Left forelimb (tissue), 1 donor: ENCODE measurements around the gene GAPDHS.

Experiments
- DNase-seq: peaks from one replicate; pipeline ENCODE4 v3.0.0-alpha.2; 2018; ENCODE audit warnings: low spot score

Gene GAPDHS

DNA sequence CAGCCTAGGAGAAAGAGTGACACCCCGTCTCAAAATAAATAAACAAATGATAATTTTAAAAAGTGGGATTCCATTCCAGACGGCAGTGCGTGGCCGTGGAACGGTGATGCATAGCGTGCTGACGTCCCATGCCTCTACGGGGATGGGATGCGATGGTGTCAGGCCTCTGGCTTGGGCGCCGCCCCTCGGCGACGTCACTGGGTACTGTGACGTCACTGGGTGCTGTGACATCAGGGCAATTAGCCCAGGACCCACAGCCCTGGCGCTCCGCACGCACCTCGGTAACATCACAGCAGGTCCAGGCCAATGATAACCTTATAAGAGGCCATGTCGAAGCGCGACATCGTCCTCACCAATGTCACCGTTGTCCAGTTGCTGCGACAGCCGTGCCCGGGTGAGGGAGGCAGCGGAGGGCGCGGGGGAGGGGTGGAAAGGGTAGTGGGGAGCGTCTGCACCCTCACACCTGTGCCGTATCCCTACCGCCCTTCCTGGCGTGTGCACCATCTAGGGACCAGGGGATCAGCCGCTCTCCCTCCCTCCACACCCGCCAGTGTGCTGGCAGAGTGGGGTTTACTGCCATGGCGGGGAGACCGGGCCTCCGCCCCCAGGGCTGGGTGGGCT is at the start of gene GAPDHS:
GAPDHS (plus strand) TSS at position 256 of the 621 bp plus-strand sequence; CDS start at position 328, 72 bp downstream.
- DNase-seq, result no peak

DNA sequence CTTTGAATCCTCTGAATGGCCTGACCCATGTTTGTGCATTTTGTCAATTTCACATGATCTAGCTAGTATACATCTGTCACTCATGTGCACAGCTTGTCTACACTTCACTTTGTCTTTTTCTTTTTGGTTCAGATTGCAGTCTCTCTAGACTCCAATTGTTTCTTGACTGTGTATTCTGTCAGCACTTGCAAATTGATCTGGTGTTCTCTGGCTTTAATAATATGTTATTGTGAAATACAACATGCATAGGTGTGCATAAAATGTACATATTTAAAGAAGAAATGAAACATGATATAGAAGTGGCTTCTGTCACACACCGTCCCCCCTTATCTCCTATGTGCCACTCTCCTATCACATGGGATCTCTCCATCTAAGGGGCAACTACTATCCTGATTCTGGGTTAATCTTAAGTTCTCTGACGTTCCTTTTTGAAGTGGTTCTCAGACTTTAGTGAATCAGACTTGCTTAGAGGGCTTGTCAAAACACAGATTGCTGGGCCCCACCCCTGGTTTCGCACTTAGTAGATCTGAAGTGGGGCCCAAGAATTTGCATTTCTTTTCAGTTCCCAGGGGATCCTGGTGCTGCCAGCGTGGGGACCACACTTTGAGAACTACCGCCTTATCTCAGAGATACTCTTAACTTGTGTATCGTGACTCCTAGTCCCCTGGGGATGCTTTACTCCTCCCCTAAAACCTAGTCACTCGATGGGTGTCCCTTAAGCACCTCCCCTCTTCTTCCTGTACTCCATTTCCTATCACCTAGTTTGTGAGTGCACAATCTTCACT is 48.8 kb upstream of the GAPDHS start:
- DNase-seq, result no peak

DNA sequence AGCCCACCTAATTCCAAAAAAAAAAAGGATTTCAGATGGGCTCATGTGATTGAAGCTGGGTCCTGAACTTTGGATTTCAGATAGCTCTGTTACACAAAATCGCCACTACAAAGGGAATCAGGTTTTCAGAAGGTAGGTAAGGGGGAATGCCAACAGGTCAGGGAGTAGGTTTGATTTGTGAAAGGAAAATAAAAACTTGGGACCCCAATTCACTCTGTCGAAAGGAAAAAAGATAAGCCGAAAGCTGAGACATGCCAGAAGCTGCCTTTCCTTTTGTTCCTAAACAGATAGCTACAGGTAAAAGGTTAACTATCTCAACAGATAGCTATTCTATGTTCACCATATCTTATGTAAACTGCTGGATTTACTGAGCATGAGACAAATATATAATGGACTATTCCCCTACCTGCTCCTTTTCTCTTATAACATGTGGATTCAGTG is 47.0 kb upstream of the GAPDHS start:
- DNase-seq, result no peak

DNA sequence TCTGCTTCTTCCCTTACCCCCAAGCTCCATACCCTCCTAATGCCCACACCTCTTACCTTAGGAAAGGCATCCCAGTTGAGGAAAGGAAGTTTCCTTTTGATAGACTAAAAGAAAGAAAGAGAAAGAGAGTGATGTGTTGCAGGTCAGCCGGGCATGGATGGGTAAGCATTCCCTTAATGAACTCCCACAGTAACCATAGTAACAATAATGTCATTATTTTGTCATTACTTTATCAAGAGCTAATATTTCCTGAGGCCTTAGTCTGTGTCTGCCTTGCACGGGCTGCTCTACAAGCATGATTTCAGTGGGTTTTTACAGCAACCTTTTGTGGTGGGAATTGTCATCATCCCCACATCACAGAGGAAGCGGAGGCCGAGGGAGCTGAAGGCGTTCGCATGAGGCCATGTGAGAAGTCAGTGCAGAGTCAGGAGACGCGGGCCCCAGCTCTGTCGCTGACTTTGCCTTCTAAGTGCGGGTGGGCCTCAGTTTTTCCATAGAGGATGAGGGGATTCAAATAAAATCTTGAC is 45.5 kb upstream of the GAPDHS start:
- no peak for DNase-seq

DNA sequence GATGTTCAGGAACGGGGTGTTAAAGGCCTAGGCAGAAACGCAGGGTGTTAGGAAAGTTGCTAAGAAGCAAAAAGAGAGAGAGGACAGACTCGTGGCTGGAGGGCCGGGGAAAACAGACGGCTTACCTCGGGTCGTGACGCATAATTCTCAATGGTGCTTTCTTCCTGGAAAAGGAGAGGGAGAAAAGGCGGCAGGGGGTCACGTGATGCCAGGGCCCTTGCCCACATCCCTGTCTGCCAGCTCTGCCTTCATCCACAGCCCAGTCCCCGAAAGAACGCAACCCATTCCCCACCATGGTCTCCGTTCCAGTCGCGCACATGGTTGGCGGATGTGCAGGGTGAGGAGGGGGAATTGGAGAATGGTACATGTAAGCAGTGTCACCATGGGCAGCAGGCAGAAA is 44.6 kb upstream of the GAPDHS start:
- no peak for DNase-seq

DNA sequence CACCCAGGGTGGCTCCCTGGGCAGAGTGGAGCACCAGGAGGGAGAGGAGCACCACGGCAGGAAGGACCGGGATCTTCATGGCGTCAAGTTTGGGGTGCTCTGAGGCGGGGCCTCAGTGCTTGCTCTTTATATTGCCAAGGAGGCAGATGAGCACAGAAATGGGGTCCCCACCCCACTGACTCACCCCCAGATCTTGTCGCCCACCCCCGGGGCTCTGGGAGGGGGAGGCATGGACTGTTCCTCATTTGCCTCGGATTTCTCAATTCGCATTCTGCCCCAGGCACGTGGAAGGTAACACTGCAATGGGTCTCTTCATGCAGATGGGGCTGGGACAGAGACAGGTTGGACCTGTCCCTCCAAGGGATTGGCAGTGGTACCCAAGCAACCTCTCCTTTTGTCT is 42.9 kb upstream of the GAPDHS start, which contains the start of gene KRTDAP:
KRTDAP (minus strand) TSS at position 101 of the 400 bp plus-strand sequence; CDS start at position 79, 22 bp downstream.
- DNase-seq, result no peak

DNA sequence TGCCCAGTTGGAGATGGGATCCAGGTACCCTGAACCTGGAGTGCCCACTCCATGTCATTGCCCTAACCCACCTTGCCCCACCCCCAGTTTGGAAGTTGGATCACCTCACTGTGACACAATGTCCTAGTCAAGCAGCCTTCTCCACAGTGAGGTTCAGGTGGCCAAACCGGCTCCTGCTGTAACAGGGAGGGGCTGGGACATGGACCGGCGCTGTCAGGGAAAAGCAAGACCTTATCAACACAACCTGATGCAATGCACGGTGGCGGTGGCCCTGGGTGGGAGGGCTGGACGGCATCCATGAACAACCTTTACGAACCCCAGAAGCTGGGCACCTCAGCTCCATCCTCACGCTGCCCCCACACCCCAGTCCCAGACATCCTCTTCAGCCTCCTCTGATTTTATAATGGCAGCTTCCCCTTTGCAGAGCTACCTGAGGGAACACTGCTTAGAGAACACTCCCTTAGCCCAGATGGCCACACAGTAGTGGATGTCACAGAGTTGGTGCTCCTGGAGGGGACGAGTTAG is 41.4 kb upstream of the GAPDHS start:
- no peak for DNase-seq

DNA sequence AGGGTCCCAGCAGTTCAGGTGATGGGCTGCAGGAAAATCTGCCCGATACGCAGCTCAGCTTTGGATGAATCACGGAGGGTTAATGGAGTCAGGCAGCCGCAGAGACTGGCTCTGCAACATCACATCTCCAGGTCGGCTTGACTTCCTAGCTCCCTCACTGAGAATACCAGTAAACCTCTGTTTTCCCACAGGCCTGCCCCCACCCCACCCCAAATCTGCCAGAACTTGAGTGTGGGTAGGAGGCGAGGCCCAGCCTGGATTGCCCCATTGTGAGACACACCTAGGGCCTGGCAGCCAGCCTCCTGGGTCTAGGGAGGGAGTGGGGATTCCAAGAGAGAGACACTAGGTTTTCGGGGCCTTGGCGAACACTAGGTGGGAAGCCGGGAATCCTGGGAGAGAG is 39.3 kb upstream of the GAPDHS start:
- no peak for DNase-seq

DNA sequence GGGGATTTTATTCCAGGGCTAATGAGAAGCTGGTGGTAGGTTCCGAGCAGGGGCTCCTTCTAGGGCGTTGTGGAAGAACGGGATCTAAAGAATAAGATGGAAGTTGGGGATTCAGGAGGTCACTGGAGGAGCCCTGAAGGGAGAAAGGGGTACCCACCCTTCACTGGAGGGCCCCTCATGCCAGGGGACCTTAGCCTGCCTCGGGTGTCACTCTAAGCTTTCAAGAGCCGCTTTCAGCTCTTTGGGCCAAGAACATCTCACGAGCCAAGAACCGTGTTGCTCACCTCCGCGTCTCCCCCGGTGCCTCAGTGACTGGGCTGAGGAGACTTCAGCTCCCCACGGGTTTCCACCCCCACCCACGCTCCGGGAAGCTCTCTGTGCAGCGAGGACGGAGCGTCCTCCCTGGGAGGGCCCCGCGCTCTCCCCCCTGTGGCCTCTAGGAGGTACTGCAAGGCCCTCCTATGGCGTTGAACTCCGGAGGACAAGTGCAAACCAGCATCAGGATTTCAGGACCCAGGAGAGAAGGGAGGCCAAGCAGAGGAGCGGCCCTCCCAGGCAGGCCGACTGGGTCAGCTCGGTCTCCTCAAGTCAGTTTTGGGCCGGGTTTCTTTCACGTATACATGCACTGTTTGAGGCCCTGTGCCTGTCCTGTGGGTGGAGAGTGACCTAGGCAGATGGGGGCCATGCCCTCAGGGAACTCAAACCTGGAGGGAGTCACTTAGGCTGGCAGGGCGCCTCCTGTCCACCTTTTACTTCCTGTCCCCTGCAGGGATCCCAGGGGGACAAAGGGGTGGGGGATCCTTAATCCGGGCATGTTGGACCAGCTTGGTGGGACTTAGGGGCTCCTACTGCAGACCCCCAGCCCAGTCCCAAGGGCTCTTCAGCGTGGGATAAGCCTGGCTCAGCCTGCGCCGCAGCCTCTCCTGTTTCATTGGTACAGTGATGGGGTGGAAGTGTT is 37.9 kb upstream of the GAPDHS start:
- DNase-seq, result no peak

DNA sequence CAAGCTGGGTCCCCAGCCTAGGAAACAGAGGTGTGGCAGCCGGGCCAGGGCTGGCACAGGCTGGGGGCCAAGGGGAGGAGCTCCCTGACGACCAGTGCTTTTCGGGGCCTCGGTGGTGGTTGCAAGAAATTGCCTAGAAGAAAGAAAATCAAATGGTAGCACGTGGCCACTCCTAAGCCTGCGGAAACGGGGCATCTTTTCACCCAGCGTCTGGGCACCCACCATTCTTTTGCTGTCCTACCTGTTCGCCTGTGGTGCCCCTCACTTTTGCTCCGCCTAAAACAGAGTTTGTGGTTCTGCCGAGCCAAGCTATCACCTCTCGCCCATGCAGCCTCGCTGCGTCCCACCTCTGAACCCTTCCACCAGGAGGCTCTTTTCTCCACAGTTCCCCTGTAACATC is 35.9 kb upstream of the GAPDHS start:
- no peak for DNase-seq

DNA sequence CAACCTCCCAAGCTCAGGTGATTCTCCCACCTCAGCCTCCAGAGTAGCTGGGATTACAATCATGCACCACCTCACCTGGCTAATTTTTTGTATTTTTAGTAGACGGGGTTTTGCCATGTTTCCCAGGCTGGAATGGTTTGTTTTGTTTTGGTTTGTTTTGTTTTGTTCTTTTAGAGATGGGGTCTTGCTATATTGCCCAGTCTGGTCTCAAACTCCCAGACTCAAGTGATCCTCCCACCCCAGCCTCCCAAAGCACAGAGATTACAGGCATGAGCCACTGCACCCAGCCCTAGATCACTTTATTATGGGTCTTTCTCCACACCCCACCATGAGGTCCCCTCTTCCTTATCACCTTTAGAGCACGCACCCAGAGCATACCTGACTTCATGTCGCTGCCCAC is 35.0 kb upstream of the GAPDHS start:
- DNase-seq, result no peak

DNA sequence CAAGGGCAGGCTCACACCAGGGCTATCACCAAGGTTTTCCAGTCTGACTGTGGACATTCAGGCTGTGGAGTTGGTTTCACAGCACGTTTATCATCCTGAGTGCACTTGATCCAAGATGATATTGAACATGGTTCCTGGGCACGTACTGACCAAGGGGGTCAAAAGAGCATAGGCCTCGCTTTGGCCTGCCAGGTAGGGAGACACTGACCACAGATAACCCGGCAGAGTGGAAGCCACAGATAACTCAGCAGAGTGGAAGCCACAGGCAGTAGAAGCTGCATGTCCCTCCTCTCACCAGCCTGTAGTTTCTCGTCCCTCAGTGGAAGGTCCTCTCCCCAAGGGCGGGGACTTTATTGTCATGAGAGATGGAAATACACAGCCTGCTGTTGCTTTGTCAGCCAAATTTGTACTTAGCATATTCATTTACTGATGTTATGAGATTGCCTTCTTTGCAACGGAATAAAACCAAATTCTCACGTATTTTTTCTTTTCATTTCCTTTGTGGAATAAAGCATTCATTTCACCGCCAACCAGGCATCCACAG is 34.2 kb upstream of the GAPDHS start:
- no peak for DNase-seq

DNA sequence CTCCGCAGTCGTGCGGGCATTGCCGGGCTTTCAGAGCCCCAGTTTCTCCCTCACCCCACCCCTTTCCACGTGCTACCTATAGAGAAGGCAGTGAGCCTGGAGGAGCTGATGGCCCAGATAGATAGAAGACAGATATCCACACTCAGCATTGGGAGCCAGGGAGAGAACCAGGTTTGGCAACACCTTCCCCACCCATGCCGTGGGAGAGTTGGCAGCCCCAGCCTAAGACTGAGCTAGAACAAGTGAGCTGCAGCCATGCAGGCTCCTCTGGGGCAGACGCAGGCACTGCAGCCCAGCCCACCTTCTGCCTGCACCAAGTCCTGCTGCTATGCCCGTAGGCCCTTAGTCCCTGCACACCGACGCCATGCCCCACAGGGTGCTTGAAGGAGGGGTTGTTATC is 32.6 kb upstream of the GAPDHS start:
- DNase-seq, result no peak

DNA sequence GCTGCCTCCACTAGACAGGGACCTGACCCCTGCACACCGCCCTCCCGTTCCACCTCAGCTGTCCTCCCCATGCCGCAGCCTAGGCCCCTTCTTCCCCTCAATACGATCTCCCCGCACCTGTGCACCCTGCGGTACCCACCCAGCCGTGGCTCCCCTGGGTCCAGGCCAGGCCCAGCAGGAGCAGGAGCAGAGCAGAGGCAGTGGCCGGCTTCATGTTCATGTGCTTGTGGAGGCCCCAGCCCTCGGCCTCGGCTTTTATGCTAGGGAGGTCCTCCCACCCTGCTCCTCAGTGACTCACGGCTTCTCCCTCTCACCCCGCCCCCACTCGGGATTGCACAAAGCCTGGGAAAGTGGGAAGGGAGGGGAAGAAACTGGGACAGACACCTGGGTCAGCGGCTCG is 31.6 kb upstream of the GAPDHS start:
- DNase-seq, result no peak

DNA sequence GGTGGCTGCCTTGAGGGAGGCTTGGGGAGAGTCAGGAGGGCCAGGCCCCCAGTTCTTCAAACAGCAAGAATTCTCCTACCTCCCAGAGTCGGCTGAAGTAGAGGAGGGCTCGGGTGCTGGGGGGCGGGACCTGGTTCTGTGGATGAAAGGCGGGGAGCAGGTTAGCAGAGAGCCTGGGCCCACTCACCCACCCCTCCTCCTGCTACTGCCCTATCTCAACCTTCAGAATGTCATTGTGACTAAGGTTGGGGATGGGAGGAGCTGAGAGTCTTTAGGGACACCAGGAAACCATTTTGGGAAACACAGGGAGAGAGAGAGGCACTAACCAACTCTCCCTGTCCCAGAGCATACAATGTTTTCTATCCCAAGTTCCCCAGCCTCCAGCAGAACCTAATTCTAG is 30.5 kb upstream of the GAPDHS start:
- DNase-seq, result no peak

DNA sequence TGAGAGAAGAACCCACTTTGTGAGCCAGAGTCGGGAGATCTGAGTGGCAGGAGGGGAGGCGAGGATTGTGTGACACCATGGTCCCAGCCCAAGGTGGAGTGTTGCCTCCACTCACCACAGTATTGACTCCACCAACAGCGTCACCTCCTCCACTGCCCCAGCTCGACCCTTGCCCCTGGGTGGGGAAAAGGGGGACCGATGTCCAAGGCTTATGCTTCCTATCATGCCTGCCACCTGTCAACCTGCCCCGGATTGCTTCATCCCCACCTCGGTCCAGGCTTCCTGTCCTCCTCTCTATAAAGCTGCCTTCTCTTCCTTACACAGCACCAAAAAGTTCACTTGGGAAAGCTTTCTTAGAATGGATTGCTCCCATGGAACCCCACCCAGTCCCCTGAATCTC is 27.2 kb upstream of the GAPDHS start:
- DNase-seq, result no peak

DNA sequence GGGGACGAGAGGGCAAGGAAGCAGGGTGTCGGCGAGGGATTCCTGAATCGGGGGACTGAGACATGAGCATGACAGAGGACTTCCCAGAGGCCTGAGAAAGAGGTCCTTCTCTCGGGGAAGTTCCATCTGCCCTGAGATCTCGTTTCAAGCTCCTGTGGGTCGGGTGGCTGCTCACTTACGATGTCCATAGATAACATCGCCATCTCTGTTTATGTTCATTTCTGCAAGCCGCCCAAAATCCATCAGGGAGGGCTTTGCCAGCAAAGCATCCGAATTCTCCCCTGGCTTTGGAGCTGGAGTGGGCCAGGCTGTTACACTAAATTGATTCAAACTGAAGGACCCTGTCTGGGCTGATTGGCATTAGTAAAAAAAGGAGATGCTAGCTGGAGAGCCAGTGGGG is 25.7 kb upstream of the GAPDHS start:
- no peak for DNase-seq

DNA sequence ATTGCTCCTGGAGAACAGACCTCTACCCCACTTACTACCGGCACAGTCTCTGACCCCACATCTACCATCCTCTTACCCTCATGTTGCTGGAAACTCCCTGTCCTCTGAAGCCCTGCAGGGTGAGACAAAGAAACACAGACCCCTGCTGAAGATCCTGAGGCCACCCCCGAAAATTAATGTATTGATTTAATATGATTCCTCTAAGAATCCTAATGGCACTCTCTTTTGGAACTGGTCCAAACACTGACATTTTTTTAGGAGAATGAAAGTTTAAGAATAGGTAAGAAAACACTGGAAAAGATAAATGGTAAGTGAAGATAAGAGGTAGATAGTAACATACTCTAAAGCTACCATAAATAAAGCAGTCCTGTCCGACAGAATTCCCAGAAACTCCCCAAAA is 25.1 kb upstream of the GAPDHS start:
- no peak for DNase-seq

DNA sequence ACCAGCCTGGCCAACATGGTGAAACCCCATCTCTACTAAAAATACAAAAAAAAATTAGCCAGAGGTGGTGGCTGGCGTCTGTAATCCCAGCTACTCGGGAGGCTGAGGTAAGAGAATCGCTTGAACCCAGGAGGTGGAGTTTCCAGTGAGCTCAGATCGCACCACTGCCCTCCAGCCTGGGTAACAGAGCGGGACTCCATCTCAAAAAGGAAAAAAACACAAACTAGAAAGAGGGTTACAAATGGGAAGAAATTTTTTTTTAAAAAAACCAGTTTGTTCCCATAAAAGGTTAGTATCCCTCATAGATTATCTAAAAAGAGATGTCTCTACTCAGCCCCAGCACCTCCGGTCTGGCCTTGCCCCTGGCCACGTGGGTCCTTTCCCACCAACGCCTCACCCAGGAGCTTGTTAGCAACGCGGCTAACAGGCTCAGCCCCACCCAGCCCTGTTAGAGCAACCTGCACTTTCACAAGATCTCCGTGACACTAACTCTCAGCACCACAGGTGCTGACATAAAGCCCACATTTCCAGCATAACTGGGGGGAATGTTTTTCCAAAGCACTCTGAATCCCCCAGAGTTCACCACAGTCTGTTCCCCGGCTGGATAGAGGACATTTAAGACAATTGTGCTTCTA is 24.1 kb upstream of the GAPDHS start:
- DNase-seq, result no peak

DNA sequence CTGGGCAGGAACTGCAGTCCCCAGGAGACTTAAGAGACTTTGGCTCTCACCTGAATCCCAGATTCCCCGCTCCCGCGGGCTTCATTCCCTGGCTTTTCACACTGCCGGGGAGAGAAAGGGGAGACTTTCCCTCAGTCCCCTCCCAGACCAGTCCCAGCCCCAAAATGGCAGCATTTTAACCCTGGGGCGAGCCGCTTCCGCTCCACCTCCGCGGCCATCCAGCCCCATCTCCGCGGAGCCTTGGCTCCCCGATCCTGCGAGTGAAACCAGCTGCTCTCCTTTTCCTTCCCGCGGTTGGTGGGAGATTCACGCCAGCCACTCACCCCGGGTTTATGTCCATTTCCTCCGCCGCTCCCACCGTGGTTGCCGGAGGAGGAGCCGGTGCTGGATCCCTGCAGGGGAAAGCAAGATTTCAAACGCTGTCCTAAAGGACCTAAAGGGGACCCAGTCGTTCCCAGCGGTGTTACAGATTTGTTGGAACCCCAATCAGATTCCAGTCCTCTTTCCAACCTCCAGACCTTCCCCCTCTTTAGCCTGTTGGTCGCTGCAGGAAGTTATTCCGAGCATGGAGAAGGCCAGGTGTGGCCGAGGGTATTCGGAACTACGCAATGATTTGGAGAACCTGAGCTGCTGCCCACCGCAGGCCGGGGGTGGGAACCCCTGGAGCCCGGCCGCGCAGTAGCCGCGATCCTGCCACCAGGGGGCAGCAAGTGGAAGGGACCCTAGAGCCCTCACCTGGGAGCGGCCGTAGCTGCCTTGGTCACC is 23.2 kb upstream of the GAPDHS start:
- DNase-seq, result peak; percentile 77

DNA sequence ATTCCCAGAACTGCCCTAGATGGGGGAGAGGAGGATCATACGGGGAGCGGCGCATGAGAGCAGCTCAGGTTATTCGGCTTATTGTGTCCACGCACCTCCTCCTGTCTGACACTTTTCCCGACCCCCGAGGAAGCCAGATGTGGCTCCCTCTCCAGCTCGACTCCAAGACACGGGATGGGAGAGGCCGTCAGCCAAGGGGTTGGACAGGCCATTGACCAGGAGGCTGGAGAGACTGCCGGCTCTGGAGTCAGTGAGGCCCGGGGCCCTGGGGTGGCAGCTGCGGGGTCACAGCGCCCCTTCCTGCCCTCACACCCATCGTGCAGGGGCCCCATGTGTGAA is 22.7 kb upstream of the GAPDHS start:
- DNase-seq, result no peak
